Endothelial cell of umbilical vein (primary cell): ENCODE data around the gene IQCN. TPM values are rescaled to one million over a fixed set of nuclear protein-coding genes. Genes with fewer than 3 reads are reported as not detected.

Source experiments
- BruUV-seq: library from RNA; stranded (reverse); fragments of 400-500 nt; replicated peaks from 2 replicates; lab custom pipeline; 2021; lab: Mats Ljungman, UMichigan
- CTCF ChIA-PET: fragments of 300-600, 350-600 bp; sonication (Branson Sonifier 250); formaldehyde crosslinking; loops from one replicate; lab custom pipeline; 2021; ENCODE audit warnings: antibody characterized with exemption, inconsistent platforms; lab: Charles Lee
- POLR2A ChIA-PET: fragments of 300-600, 350-600 bp; sonication (Branson Sonifier 250); formaldehyde crosslinking; loops from one replicate; lab custom pipeline; 2021; ENCODE audit warnings: antibody characterized with exemption, inconsistent platforms; lab: Charles Lee
- DNase-seq: peaks from one replicate; pipeline ENCODE4 v3.0.0-alpha.2; 2011; ENCODE audit warnings: low read depth, low spot score
- FAIRE-seq: peaks from 2 replicates; lab custom pipeline; 2011; peaks lifted over from hg19 to GRCh38; lab: Jason Lieb, UNC
- H2AFZ ChIP-seq: 2 replicates; pipeline ENCODE4 v1.6.0; 2012; ENCODE audit warnings: low read depth, low read length, control low read depth, inconsistent platforms
- H3K27ac ChIP-seq: 2 replicates; pipeline ENCODE4 v1.5.1; 2011; ENCODE audit warnings: low read depth, mild to moderate bottlenecking, control low read depth, low read length, moderate library complexity; ENCODE audit not compliant: insufficient read depth
- H3K27me3 ChIP-seq, 2 experiments: 2 replicates each; pipeline versions ENCODE4 v1.6.0 to v1.6.1; 2011; ENCODE audit warnings: low read length in 2 of 2, mixed read lengths in 1 of 2; ENCODE audit not compliant: control insufficient read depth in 2 of 2, insufficient read depth in 2 of 2
- H3K36me3 ChIP-seq, 2 experiments: 2 replicates in 1 of 2; 3 replicates in 1 of 2; pipeline ENCODE4 v1.5.1; 2011; ENCODE audit warnings: low read length in 2 of 2, mild to moderate bottlenecking in 1 of 2, moderate library complexity in 1 of 2; ENCODE audit not compliant: control insufficient read depth in 2 of 2, insufficient read depth in 2 of 2; ENCODE audit errors: extremely low read depth in 1 of 2
- H3K4me1 ChIP-seq: 3 replicates; pipeline ENCODE4 v1.5.1; 2011; ENCODE audit warnings: mild to moderate bottlenecking, low read length; ENCODE audit not compliant: control insufficient read depth, insufficient read depth; ENCODE audit errors: extremely low read depth
- H3K4me2 ChIP-seq: 2 replicates; pipeline ENCODE4 v1.6.1; 2011; ENCODE audit warnings: low read length, control low read depth, mixed read lengths; ENCODE audit not compliant: insufficient read depth
- H3K4me3 ChIP-seq, 3 experiments: fragments of 200-600 bp in 1 of 3; sonication (generic), shearing (Covaris generic) in 1 of 3; replicated peaks in 1 of 3; 2 replicates each; pipeline ENCODE4 v1.5.1; 2011 to 2016; ENCODE audit warnings: control low read depth in 3 of 3, low read length in 3 of 3, mild to moderate bottlenecking in 2 of 3, inconsistent platforms in 1 of 3, low read depth in 1 of 3, moderate library complexity in 1 of 3; ENCODE audit not compliant: insufficient read depth in 1 of 3
- H3K79me2 ChIP-seq: 2 replicates; pipeline ENCODE4 v1.6.0; 2012; ENCODE audit warnings: low read length, inconsistent platforms; ENCODE audit not compliant: control insufficient read depth, insufficient read depth
- H3K9ac ChIP-seq: replicated peaks from 2 replicates; pipeline ENCODE3; 2011; ENCODE audit warnings: low read length, control low read depth; ENCODE audit not compliant: insufficient read depth; ENCODE audit errors: extremely low read depth
- H3K9me1 ChIP-seq: replicated peaks from 3 replicates; pipeline ENCODE4 v1.6.0; 2011; ENCODE audit warnings: mild to moderate bottlenecking, low read length; ENCODE audit not compliant: control insufficient read depth, insufficient read depth; ENCODE audit errors: extremely low read depth
- H3K9me3 ChIP-seq: replicated peaks from 2 replicates; pipeline ENCODE4 v1.5.1; 2012; ENCODE audit warnings: low read length, inconsistent platforms; ENCODE audit not compliant: control insufficient read depth, insufficient read depth
- H4K20me1 ChIP-seq: replicated peaks from 2 replicates; pipeline ENCODE3; 2011; ENCODE audit warnings: mild to moderate bottlenecking, low read length; ENCODE audit not compliant: control insufficient read depth, insufficient read depth; ENCODE audit errors: extremely low read depth
- EZH2 ChIP-seq: IDR thresholded peaks from 2 replicates; pipeline ENCODE4 v1.6.1; 2012; ENCODE audit warnings: borderline replicate concordance, low read depth, mild to moderate bottlenecking, moderate library complexity, low read length, inconsistent platforms; ENCODE audit not compliant: severe bottlenecking
- FOS ChIP-seq: IDR thresholded peaks from 2 replicates; pipeline ENCODE4 v1.6.1; 2011; ENCODE audit warnings: mild to moderate bottlenecking, low read length, moderate library complexity, borderline replicate concordance; ENCODE audit not compliant: insufficient read depth
- GATA2 ChIP-seq: IDR thresholded peaks from 2 replicates; pipeline ENCODE4 v1.7.0; 2011; ENCODE audit warnings: low read depth, mild to moderate bottlenecking, moderate library complexity, mixed read lengths, low read length; ENCODE audit not compliant: insufficient read length, insufficient read depth
- JUN ChIP-seq: IDR thresholded peaks from 2 replicates; pipeline ENCODE4 v1.6.1; 2011; ENCODE audit warnings: borderline replicate concordance, low read depth; ENCODE audit not compliant: insufficient read length, insufficient read depth
- MAX ChIP-seq: IDR thresholded peaks from 2 replicates; pipeline ENCODE4 v1.6.1; 2011; ENCODE audit not compliant: insufficient read depth, insufficient read length
- MYC ChIP-seq: IDR thresholded peaks from one replicate; pipeline ENCODE4 v1.6.1; 2011; ENCODE audit warnings: mild to moderate bottlenecking, low read depth, low read length
- POLR2A ChIP-seq: IDR thresholded peaks from 2 replicates; pipeline ENCODE4 v1.6.1; 2012; ENCODE audit warnings: low read depth, mild to moderate bottlenecking, control low read depth, low read length
- POLR2AphosphoS5 ChIP-seq: IDR thresholded peaks from 2 replicates; pipeline ENCODE4 v1.6.1; 2012; ENCODE audit warnings: low read depth, mild to moderate bottlenecking, control low read depth, low read length, moderate library complexity; ENCODE audit not compliant: insufficient read depth
- dilution Hi-C: fragments of 300-500 bp; cut with MboI; formaldehyde crosslinking; loops from one replicate; pipeline ENCODE4 v1.15.0; 2019; ENCODE audit warnings: low sequenced_read_pairs; ENCODE audit not compliant: extremely low pct_ligation_motif_present
- intact Hi-C: fragments of 100-400 bp; cut with micrococcal nuclease; formaldehyde crosslinking; loops from one replicate; pipeline ENCODE4 v1.10.0; 2022
- polyA plus RNA-seq, 4 experiments: library from polyadenylated mRNA; depleted of rRNA in 3 of 4; stranded (reverse) in 3 of 4; unstranded in 1 of 4; fragments of >200 nt; gene quantifications; 2 replicates each; pipeline versions ENCODE4 v1.2.1 to v1.2.3, GENCODE V29; 2011 to 2012; ENCODE audit warnings: missing spikeins in 1 of 4
- total RNA-seq: library from RNA; stranded (reverse); gene quantifications from 2 replicates; pipeline ENCODE4 v1.2.3, GENCODE V29; 2021
- TF ChIP-seq, protein P1 (sequence below), 2 donors: IDR thresholded peaks; 1 replicate in 1 of 2; 2 replicates in 1 of 2; pipeline ENCODE4 v1.5.1; 2011; ENCODE audit warnings: low read length in 2 of 2, mild to moderate bottlenecking in 2 of 2, moderate library complexity in 2 of 2, control low read depth in 1 of 2, inconsistent platforms in 1 of 2, low read depth in 1 of 2; ENCODE audit not compliant: insufficient read depth in 1 of 2; ENCODE audit errors: extremely low read depth in 1 of 2

The IQCN gene
- total and polyA plus RNA-seq, 2 donors (not counting 3 experiments of a cell fraction or from before 2014, with no cell fraction given): 1.5 to 3.0 TPM

DNA sequence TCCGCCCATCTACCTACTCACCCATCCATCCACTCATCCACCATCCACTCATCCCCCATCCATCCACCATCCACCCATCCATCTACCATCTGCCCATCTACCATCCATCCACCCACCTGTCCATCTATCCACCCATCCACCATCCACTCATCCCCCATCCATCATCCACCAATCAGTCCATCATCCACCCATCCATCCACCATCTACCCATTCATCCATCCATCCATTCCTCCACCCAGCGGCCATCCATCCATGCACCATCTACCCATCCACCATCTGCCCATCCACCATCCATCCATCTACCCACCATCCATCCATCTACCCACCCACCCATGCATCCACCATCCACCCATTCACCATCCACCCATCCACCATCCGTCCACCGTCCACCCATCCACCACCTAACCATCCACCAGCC is 20.8 kb upstream of the IQCN start:
- H3K9me3 ChIP-seq: no peaks in the 10 kb centered on the region
- H3K9ac ChIP-seq: no peak overlapping the region
- FAIRE-seq (no peak), DNase-seq (no peak)
- no peaks in the 10 kb centered on the region for H3K27me3 ChIP-seq
- H3K27ac ChIP-seq: no peak overlapping the region
- intact Hi-C loops (no loop called here), dilution Hi-C loops (no loop called here)
- peaks cover 16% of the 10 kb centered on the region for H3K4me1 ChIP-seq
- TF ChIP-seq MAX (no peak), GATA2 (no peak), MYC (no peak), EZH2 (no peak), POLR2AphosphoS5 (no peak), JUN (no peak), POLR2A (no peak), FOS (no peak)
- TF ChIP-seq, protein P1, sequence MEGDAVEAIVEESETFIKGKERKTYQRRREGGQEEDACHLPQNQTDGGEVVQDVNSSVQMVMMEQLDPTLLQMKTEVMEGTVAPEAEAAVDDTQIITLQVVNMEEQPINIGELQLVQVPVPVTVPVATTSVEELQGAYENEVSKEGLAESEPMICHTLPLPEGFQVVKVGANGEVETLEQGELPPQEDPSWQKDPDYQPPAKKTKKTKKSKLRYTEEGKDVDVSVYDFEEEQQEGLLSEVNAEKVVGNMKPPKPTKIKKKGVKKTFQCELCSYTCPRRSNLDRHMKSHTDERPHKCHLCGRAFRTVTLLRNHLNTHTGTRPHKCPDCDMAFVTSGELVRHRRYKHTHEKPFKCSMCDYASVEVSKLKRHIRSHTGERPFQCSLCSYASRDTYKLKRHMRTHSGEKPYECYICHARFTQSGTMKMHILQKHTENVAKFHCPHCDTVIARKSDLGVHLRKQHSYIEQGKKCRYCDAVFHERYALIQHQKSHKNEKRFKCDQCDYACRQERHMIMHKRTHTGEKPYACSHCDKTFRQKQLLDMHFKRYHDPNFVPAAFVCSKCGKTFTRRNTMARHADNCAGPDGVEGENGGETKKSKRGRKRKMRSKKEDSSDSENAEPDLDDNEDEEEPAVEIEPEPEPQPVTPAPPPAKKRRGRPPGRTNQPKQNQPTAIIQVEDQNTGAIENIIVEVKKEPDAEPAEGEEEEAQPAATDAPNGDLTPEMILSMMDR (IDR thresholded peaks at IDR 0.05; ENCODE audit: extremely low read depth in 1 of 2, insufficient read depth in 1 of 2, low read depth in 1 of 2, low read length in 2 of 2): no peak
- ChIA-PET CTCF (no interaction called here), POLR2A (no interaction called here)
- no peaks in the 10 kb centered on the region for H3K9me1 ChIP-seq
- no peak overlapping the region for H2AFZ ChIP-seq
- no peaks in the 10 kb centered on the region for H4K20me1 ChIP-seq
- H3K79me2 ChIP-seq: no peaks in the 10 kb centered on the region
- no peak overlapping the region for H3K4me3 ChIP-seq
- no peak overlapping the region for H3K4me2 ChIP-seq
- no peaks in the 10 kb centered on the region for H3K36me3 ChIP-seq
- BruUV-seq: no TSS peak
